ENCODE data around the gene ELMO1.

ELMO1 gene

DNA sequence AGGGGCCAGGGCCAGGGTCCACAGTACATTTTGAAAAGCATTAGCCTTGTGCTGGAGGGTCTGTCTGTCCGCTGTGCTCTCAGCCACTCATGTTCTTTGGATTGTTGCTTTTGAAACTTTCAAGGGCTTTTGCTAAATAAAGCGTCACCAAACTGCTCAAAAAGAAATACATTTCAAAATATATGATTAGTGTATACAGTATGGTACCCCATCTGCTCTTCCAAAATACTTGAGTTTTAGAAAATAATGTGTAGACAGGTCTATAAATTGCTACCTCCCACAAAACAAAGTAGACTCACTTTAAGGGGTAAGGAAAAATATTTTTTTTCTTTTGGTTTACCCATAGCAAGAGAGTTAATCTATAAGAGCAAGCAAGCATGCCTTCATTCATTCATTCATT, 530.1 kb downstream of the ELMO1 start:
- DNase-seq (ENCODE audit: low read depth), result no peak
- H3K4me3 ChIP-seq (ENCODE audit: low read depth, low read length), result no peak overlapping the region
- no peak for TF ChIP-seq POLR2A (IDR thresholded peaks at IDR 0.05; ENCODE audit: extremely low read depth, insufficient read length)
- TF ChIP-seq, protein P1, sequence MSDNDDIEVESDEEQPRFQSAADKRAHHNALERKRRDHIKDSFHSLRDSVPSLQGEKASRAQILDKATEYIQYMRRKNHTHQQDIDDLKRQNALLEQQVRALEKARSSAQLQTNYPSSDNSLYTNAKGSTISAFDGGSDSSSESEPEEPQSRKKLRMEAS (IDR thresholded peaks at IDR 0.05; ENCODE audit: low read depth, low read length), result no peak
- TF ChIP-seq MYC (IDR thresholded peaks at IDR 0.05; ENCODE audit: low read depth, low read length), result no peak
- TF ChIP-seq, protein P2, sequence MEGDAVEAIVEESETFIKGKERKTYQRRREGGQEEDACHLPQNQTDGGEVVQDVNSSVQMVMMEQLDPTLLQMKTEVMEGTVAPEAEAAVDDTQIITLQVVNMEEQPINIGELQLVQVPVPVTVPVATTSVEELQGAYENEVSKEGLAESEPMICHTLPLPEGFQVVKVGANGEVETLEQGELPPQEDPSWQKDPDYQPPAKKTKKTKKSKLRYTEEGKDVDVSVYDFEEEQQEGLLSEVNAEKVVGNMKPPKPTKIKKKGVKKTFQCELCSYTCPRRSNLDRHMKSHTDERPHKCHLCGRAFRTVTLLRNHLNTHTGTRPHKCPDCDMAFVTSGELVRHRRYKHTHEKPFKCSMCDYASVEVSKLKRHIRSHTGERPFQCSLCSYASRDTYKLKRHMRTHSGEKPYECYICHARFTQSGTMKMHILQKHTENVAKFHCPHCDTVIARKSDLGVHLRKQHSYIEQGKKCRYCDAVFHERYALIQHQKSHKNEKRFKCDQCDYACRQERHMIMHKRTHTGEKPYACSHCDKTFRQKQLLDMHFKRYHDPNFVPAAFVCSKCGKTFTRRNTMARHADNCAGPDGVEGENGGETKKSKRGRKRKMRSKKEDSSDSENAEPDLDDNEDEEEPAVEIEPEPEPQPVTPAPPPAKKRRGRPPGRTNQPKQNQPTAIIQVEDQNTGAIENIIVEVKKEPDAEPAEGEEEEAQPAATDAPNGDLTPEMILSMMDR (IDR thresholded peaks at IDR 0.05; ENCODE audit: low read depth, low read length), result no peak

DNA sequence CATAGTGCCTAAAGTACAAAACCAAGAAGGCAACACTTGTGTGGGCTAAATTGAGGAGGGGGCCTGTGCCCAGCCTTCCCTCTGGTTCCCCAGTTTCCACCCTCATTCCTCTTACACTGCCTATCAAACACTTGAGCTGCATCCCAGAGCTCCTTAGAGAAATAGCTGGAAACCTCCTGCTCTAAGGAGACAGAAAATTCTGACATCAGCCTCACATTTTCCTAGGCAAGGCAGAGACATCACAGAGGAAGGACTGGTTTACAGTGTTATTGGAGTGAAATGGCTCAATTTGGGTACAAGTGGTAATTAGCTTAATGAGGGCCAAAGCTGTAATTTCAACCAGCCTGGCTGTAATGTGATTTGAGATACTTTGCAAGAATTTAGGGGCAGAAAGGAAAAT, 532.0 kb downstream of the ELMO1 start:
- no peak for DNase-seq (ENCODE audit: low read depth)
- TF ChIP-seq, protein P2 (IDR thresholded peaks at IDR 0.05; ENCODE audit: low read depth, low read length), result no peak
- TF ChIP-seq POLR2A (IDR thresholded peaks at IDR 0.05; ENCODE audit: extremely low read depth, insufficient read length) (no peak), MYC (IDR thresholded peaks at IDR 0.05; ENCODE audit: low read depth, low read length) (no peak)
- TF ChIP-seq, protein P1 (IDR thresholded peaks at IDR 0.05; ENCODE audit: low read depth, low read length), result no peak
- no peak overlapping the region for H3K4me3 ChIP-seq (ENCODE audit: low read depth, low read length)

DNA sequence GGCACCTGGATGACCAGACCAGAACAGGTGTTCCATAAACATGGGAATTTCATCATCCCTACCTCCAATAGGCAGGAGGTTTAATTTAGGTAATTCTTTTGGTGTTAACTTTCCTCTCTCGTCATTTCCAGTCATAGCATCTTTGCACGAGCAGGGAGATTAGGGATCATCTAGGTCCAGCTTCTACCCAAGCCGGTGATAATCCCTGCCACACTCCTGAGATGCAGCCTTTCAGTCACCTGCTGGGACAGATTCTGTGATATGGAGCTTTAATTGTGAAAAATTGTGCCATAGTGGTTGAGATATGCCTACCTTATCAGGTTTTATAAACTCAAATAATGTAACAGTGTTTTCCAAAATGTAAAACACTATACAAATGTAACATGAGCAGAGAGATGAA, 532.5 kb downstream of the ELMO1 start:
- H3K4me3 ChIP-seq (ENCODE audit: low read depth, low read length), result no peak overlapping the region
- TF ChIP-seq, protein P2 (IDR thresholded peaks at IDR 0.05; ENCODE audit: low read depth, low read length), result no peak
- TF ChIP-seq POLR2A (IDR thresholded peaks at IDR 0.05; ENCODE audit: extremely low read depth, insufficient read length) (no peak), MYC (IDR thresholded peaks at IDR 0.05; ENCODE audit: low read depth, low read length) (no peak)
- TF ChIP-seq, protein P1 (IDR thresholded peaks at IDR 0.05; ENCODE audit: low read depth, low read length), result no peak
- no peak for DNase-seq (ENCODE audit: low read depth)

DNA sequence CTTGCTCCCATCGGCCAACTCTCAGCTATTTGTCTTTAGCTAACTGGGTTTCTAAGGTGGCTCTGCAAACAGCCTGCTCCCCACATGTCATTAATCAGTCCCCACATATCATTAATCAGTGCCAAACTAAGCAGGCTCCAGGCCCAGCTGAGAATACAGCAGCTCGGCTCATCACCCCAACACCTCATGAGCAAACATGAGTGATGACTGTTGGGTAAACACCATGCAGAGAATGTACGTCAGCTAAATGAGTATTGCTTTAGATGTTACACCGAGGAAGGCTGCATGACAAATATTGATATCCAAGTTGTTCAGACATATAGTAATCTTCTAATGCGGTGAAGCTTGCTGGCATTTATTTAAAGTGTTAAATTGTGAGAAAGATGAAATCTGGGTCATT, 536.9 kb downstream of the ELMO1 start:
- no peak overlapping the region for H3K4me3 ChIP-seq (ENCODE audit: low read depth, low read length)
- DNase-seq (ENCODE audit: low read depth), result no peak
- TF ChIP-seq, protein P2 (IDR thresholded peaks at IDR 0.05; ENCODE audit: low read depth, low read length), result no peak
- TF ChIP-seq POLR2A (IDR thresholded peaks at IDR 0.05; ENCODE audit: extremely low read depth, insufficient read length), result no peak
- TF ChIP-seq, protein P1 (IDR thresholded peaks at IDR 0.05; ENCODE audit: low read depth, low read length), result no peak
- no peak for TF ChIP-seq MYC (IDR thresholded peaks at IDR 0.05; ENCODE audit: low read depth, low read length)

DNA sequence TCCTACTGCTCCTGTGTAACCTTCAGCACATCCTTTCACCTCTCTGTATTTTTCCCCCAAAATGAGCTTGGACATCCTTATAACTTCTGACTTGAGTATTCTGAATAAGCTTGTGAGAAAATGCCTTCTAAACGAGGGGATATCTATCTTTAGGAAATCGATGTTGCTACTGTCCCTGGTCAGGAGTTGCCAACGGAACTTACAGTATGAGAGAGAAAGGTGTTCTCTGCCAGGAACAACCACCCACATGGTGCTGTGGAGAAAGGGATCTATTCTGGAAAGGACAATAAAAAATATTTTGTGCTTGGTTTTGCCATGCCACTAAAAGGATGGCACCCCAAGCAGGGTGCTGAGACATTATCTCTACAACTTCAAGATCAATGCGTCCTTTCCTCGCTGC, 537.8 kb downstream of the ELMO1 start:
- TF ChIP-seq MYC (IDR thresholded peaks at IDR 0.05; ENCODE audit: low read depth, low read length) (no peak), POLR2A (IDR thresholded peaks at IDR 0.05; ENCODE audit: extremely low read depth, insufficient read length) (no peak)
- TF ChIP-seq, protein P2 (IDR thresholded peaks at IDR 0.05; ENCODE audit: low read depth, low read length), result no peak
- TF ChIP-seq, protein P1 (IDR thresholded peaks at IDR 0.05; ENCODE audit: low read depth, low read length), result no peak
- DNase-seq (ENCODE audit: low read depth), result no peak
- H3K4me3 ChIP-seq (ENCODE audit: low read depth, low read length), result no peak overlapping the region

DNA sequence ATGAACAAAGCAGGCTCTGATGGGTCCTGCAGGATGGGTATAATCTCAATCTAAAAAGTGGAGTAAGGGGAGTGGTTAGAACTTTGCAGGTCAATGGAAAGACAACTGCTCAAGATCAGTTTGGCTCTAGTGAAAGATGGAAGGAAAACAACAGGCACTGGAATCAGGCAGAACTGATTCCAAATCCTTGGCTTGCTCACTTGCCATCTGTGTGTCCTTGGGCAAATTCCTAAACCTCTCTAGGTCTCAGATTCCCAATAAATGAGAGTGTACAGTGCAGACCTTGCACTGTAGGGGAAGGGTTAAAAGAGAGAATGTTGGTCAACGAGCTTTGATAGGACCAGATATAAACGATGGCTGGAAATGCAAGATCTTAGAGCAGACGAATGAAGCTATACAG, 538.3 kb downstream of the ELMO1 start:
- DNase-seq (ENCODE audit: low read depth), result no peak
- H3K4me3 ChIP-seq (ENCODE audit: low read depth, low read length), result no peak overlapping the region
- TF ChIP-seq, protein P2 (IDR thresholded peaks at IDR 0.05; ENCODE audit: low read depth, low read length), result no peak
- no peak for TF ChIP-seq MYC (IDR thresholded peaks at IDR 0.05; ENCODE audit: low read depth, low read length)
- no peak for TF ChIP-seq POLR2A (IDR thresholded peaks at IDR 0.05; ENCODE audit: extremely low read depth, insufficient read length)

Data from NB4 (cell line).